Left lobe of liver (tissue), 2 donors: ENCODE measurements around the gene DBNDD1. TPM values are rescaled to one million over a fixed set of nuclear protein-coding genes. Genes with fewer than 3 reads are reported as not detected.

Source experiments
- ATAC-seq: fragments of 200-7000 bp; cut with Tn5 transposase; one replicate; pipeline ENCODE4 v1.9.1; 2020; ENCODE audit warnings: mild to moderate bottlenecking, moderate library complexity
- DNase-seq: peaks from one replicate; pipeline ENCODE4 v3.0.0-alpha.2; 2020; ENCODE audit warnings: low spot score
- total RNA-seq: library from RNA; stranded (reverse); gene quantifications from one replicate; pipeline ENCODE4 v1.2.1, GENCODE V29; 2021
- donor health status: DM: no; HTN: no; CAD: no; lungs with moderate emphysema.
- donor health status: DM: no; HTN: yes; CAD: no.

DBNDD1 gene
- total RNA-seq, 1 donor from 2014 or later: 3.3 TPM

GRCh38 chr16:89965447-89966225, 53.6 kb downstream of the DBNDD1 start:
- ATAC-seq (no peak), DNase-seq (no peak)

GRCh38 chr16:89964201-89964600, 55.1 kb downstream of the DBNDD1 start:
- ATAC-seq: no peak
- no peak for DNase-seq

GRCh38 chr16:89962754-89963498, 56.3 kb downstream of the DBNDD1 start:
- DNase-seq: no peak
- ATAC-seq: no peak

- ATAC-seq (no peak), DNase-seq (no peak)
Measured at GRCh38 chr16:89961920-89962319, 57.3 kb downstream of the DBNDD1 start.

- no peak for DNase-seq
Measured at GRCh38 chr16:89960966-89961365, 58.3 kb downstream of the DBNDD1 start.

GRCh38 chr16:89958596-89958995, 60.7 kb downstream of the DBNDD1 start:
- ATAC-seq: no peak
- no peak for DNase-seq

More at GRCh38 chr16:89960966-89961365, 58.3 kb downstream of the DBNDD1 start:
- no peak for ATAC-seq

GRCh38 chr16:89958068-89958467, 61.2 kb downstream of the DBNDD1 start:
- DNase-seq: no peak

GRCh38 chr16:89957216-89957785, 62.0 kb downstream of the DBNDD1 start:
- DNase-seq (no peak), ATAC-seq (no peak)

More at GRCh38 chr16:89958068-89958467, 61.2 kb downstream of the DBNDD1 start:
- ATAC-seq: peak; percentile 34

GRCh38 chr16:89956505-89957215, 62.6 kb downstream of the DBNDD1 start:
- DNase-seq: no peak
- ATAC-seq: peak; percentile 27

GRCh38 chr16:89955001-89955685, 64.1 kb downstream of the DBNDD1 start:
- DNase-seq (no peak), ATAC-seq (no peak)

Other genes starting within 250 kb of the DBNDD1 start
- gene FANCA, start 202.8 kb downstream of the DBNDD1 start, total RNA-seq: 6.4 TPM
- gene SPIRE2, start 191.0 kb downstream of the DBNDD1 start, total RNA-seq: 8.7 TPM
- 83.8 TPM for gene TCF25, start 145.9 kb downstream of the DBNDD1 start, total RNA-seq
- 1.9 TPM for gene MC1R, start 100.6 kb downstream of the DBNDD1 start, total RNA-seq
- gene TUBB3, start 96.1 kb downstream of the DBNDD1 start, total RNA-seq: 0.40 TPM
- 29.2 TPM for gene DEF8, start 70.7 kb downstream of the DBNDD1 start, total RNA-seq
- gene PRDM7, start 57.9 kb upstream of the DBNDD1 start, total RNA-seq: not detected